IPS-18a (cell line): Measurements from ENCODE around the gene TNNI2.
"Not testable (repeated sequence)": the region's sequence is repeated elsewhere in the genome, so short reads cannot be mapped to it uniquely, and the experiment has no call there.

Experiments
- H3K27ac ChIP-seq: one replicate; pipeline ENCODE4 v1.5.1; 2013; ENCODE audit warnings: low read length
- H3K27me3 ChIP-seq: one replicate; pipeline ENCODE4 v1.6.1; 2013; ENCODE audit warnings: mild to moderate bottlenecking, low read length; ENCODE audit not compliant: control insufficient read depth, insufficient read depth
- H3K36me3 ChIP-seq: one replicate; pipeline ENCODE4 v1.6.1; 2013; ENCODE audit warnings: low read depth, low read length; ENCODE audit not compliant: control insufficient read depth
- H3K4me1 ChIP-seq: one replicate; pipeline ENCODE4 v1.6.1; 2013; ENCODE audit warnings: low read depth, low read length; ENCODE audit not compliant: control insufficient read depth
- H3K4me3 ChIP-seq: one replicate; pipeline ENCODE4 v1.5.1; 2013; ENCODE audit warnings: low read length
- H3K9ac ChIP-seq: one replicate; pipeline ENCODE4 v1.6.1; 2013; ENCODE audit warnings: mild to moderate bottlenecking, low read length, moderate library complexity
- H3K9me3 ChIP-seq: one replicate; pipeline ENCODE4 v1.6.1; 2013; ENCODE audit warnings: low read depth, low read length; ENCODE audit not compliant: control insufficient read depth

Gene TNNI2

GRCh38 chr11:1812274-1812673 lies 26.5 kb upstream of the TNNI2 start:
- no peak overlapping the region for H3K9ac ChIP-seq
- H3K36me3 ChIP-seq: no peaks in the 10 kb centered on the region
- no peaks in the 10 kb centered on the region for H3K27me3 ChIP-seq
- no peaks in the 10 kb centered on the region for H3K4me1 ChIP-seq
- no peaks in the 10 kb centered on the region for H3K9me3 ChIP-seq
- no peak overlapping the region for H3K27ac ChIP-seq
- H3K4me3 ChIP-seq: no peak overlapping the region

- Histone ChIP-seq H3K36me3 (no peaks in the 10 kb centered on the region), H3K27ac (no peak overlapping the region), H3K9me3 (no peaks in the 10 kb centered on the region), H3K27me3 (no peaks in the 10 kb centered on the region), H3K4me1 (no peaks in the 10 kb centered on the region), H3K9ac (no peak overlapping the region), H3K4me3 (no peak overlapping the region)
Measured at GRCh38 chr11:1812801-1813200, 26.0 kb upstream of the TNNI2 start.

GRCh38 chr11:1813356-1813755 lies 25.4 kb upstream of the TNNI2 start:
- not testable (repeated sequence) for H3K27ac ChIP-seq, H3K27me3 ChIP-seq, H3K9me3 ChIP-seq, H3K9ac ChIP-seq, H3K4me3 ChIP-seq, H3K4me1 ChIP-seq, H3K36me3 ChIP-seq

- no peaks in the 10 kb centered on the region for H3K9me3 ChIP-seq
- H3K27me3 ChIP-seq: no peaks in the 10 kb centered on the region
Measured at GRCh38 chr11:1814691-1815090, 24.1 kb upstream of the TNNI2 start.

GRCh38 chr11:1815311-1815710 lies 23.5 kb upstream of the TNNI2 start:
- no peak overlapping the region for H3K9ac ChIP-seq
- no peaks in the 10 kb centered on the region for H3K9me3 ChIP-seq
- H3K27me3 ChIP-seq: no peaks in the 10 kb centered on the region
- no peak overlapping the region for H3K27ac ChIP-seq
- no peaks in the 10 kb centered on the region for H3K36me3 ChIP-seq
- H3K4me3 ChIP-seq: no peak overlapping the region
- no peaks in the 10 kb centered on the region for H3K4me1 ChIP-seq

More at GRCh38 chr11:1814691-1815090, 24.1 kb upstream of the TNNI2 start:
- Histone ChIP-seq H3K36me3 (no peaks in the 10 kb centered on the region), H3K27ac (no peak overlapping the region), H3K9ac (no peak overlapping the region), H3K4me1 (no peaks in the 10 kb centered on the region), H3K4me3 (no peak overlapping the region)

- no peak overlapping the region for H3K27ac ChIP-seq
- no peak overlapping the region for H3K4me3 ChIP-seq
- H3K27me3 ChIP-seq: no peaks in the 10 kb centered on the region
- H3K36me3 ChIP-seq: no peaks in the 10 kb centered on the region
- H3K9ac ChIP-seq: no peak overlapping the region
- no peaks in the 10 kb centered on the region for H3K9me3 ChIP-seq
- H3K4me1 ChIP-seq: no peaks in the 10 kb centered on the region
Measured at GRCh38 chr11:1815751-1816150, 23.0 kb upstream of the TNNI2 start.

GRCh38 chr11:1817000-1817399 lies 21.8 kb upstream of the TNNI2 start:
- no peak overlapping the region for H3K4me3 ChIP-seq
- no peaks in the 10 kb centered on the region for H3K27me3 ChIP-seq
- H3K9ac ChIP-seq: no peak overlapping the region
- H3K36me3 ChIP-seq: no peaks in the 10 kb centered on the region
- no peaks in the 10 kb centered on the region for H3K4me1 ChIP-seq
- no peak overlapping the region for H3K27ac ChIP-seq
- H3K9me3 ChIP-seq: no peaks in the 10 kb centered on the region

- no peak overlapping the region for H3K27ac ChIP-seq
Measured at GRCh38 chr11:1817511-1817910, 21.3 kb upstream of the TNNI2 start.

GRCh38 chr11:1819074-1819473 lies 19.7 kb upstream of the TNNI2 start:
- Histone ChIP-seq H3K27me3 (no peaks in the 10 kb centered on the region), H3K27ac (no peak overlapping the region), H3K9me3 (no peaks in the 10 kb centered on the region), H3K4me3 (no peak overlapping the region), H3K9ac (no peak overlapping the region), H3K4me1 (no peaks in the 10 kb centered on the region), H3K36me3 (no peaks in the 10 kb centered on the region)

More at GRCh38 chr11:1817511-1817910, 21.3 kb upstream of the TNNI2 start:
- Histone ChIP-seq H3K36me3 (no peaks in the 10 kb centered on the region), H3K9ac (no peak overlapping the region), H3K27me3 (no peaks in the 10 kb centered on the region), H3K9me3 (no peaks in the 10 kb centered on the region), H3K4me1 (no peaks in the 10 kb centered on the region), H3K4me3 (no peak overlapping the region)

- H3K4me3 ChIP-seq: no peak overlapping the region
- no peak overlapping the region for H3K27ac ChIP-seq
- no peaks in the 10 kb centered on the region for H3K27me3 ChIP-seq
- no peaks in the 10 kb centered on the region for H3K4me1 ChIP-seq
- H3K36me3 ChIP-seq: no peaks in the 10 kb centered on the region
- no peak overlapping the region for H3K9ac ChIP-seq
- H3K9me3 ChIP-seq: no peaks in the 10 kb centered on the region
Measured at GRCh38 chr11:1820463-1821325, 18.1 kb upstream of the TNNI2 start.

- no peaks in the 10 kb centered on the region for H3K27me3 ChIP-seq
Measured at GRCh38 chr11:1821562-1821961, 17.2 kb upstream of the TNNI2 start.

More at GRCh38 chr11:1821562-1821961, 17.2 kb upstream of the TNNI2 start:
- Histone ChIP-seq H3K4me3 (no peak overlapping the region), H3K36me3 (no peaks in the 10 kb centered on the region), H3K9ac (no peak overlapping the region), H3K4me1 (no peaks in the 10 kb centered on the region), H3K27ac (no peak overlapping the region), H3K9me3 (no peaks in the 10 kb centered on the region)
